HUES48 (cell line): ENCODE measurements around the gene ALPG.
"Not testable (repeated sequence)": the region's sequence is repeated elsewhere in the genome, so short reads cannot be mapped to it uniquely, and the experiment has no call there.

ENCODE experiments used
- H3K27ac ChIP-seq: one replicate; pipeline ENCODE4 v1.7.0; 2013; ENCODE audit warnings: low read depth, low read length, inconsistent platforms
- H3K27me3 ChIP-seq: 2 replicates; pipeline ENCODE4 v1.6.1; 2013; ENCODE audit warnings: mild to moderate bottlenecking, low read length; ENCODE audit not compliant: control insufficient read depth, insufficient read depth
- H3K36me3 ChIP-seq: 2 replicates; pipeline ENCODE4 v1.6.1; 2013; ENCODE audit warnings: low read length; ENCODE audit not compliant: control insufficient read depth, insufficient read depth
- H3K4me1 ChIP-seq: 2 replicates; pipeline ENCODE4 v1.6.1; 2013; ENCODE audit warnings: mild to moderate bottlenecking, low read length; ENCODE audit not compliant: control insufficient read depth, insufficient read depth
- H3K4me3 ChIP-seq: 2 replicates; pipeline ENCODE4 v1.5.1; 2013; ENCODE audit warnings: mild to moderate bottlenecking, low read depth, low read length
- H3K9ac ChIP-seq: 2 replicates; pipeline ENCODE4 v1.6.1; 2013; ENCODE audit warnings: mild to moderate bottlenecking, low read depth, low read length, moderate library complexity
- H3K9me3 ChIP-seq: 2 replicates; pipeline ENCODE4 v1.6.1; 2013; ENCODE audit warnings: low read length; ENCODE audit not compliant: control insufficient read depth, insufficient read depth

ALPG gene

GRCh38 chr2:232406556-232407310 is at the start of gene ALPG:
Gene ALPG (plus strand): TSS chr2:232406844. CDS start chr2:232406895, 51 bp downstream.
- Histone ChIP-seq H3K4me1 (no peaks in the 10 kb centered on the region), H3K9me3 (no peaks in the 10 kb centered on the region), H3K27me3 (no peaks in the 10 kb centered on the region), H3K36me3 (peaks cover 12% of the 10 kb centered on the region; the same call in 1 of the 2 replicates), H3K9ac (no peak within 1 kb of the TSS), H3K4me3 (no peak within 1 kb of the TSS), H3K27ac (no peak within 1 kb of the TSS)

GRCh38 chr2:232361646-232362045 is 45.0 kb upstream of the ALPG start:
- Histone ChIP-seq H3K9me3 (no peaks in the 10 kb centered on the region), H3K27me3 (no peaks in the 10 kb centered on the region), H3K4me3 (no peak overlapping the region), H3K36me3 (no peaks in the 10 kb centered on the region), H3K4me1 (peaks cover 3% of the 10 kb centered on the region; the same call in 1 of the 2 replicates), H3K27ac (no peak overlapping the region), H3K9ac (no peak overlapping the region)

GRCh38 chr2:232362174-232362900 is 44.3 kb upstream of the ALPG start:
- H3K9ac ChIP-seq: no peak overlapping the region
- no peak overlapping the region for H3K4me3 ChIP-seq
- no peaks in the 10 kb centered on the region for H3K27me3 ChIP-seq
- no peaks in the 10 kb centered on the region for H3K9me3 ChIP-seq
- H3K27ac ChIP-seq: no peak overlapping the region
- H3K36me3 ChIP-seq: no peaks in the 10 kb centered on the region
- peaks cover 3% of the 10 kb centered on the region; the same call in 1 of the 2 replicates for H3K4me1 ChIP-seq

GRCh38 chr2:232363064-232363783 is 43.4 kb upstream of the ALPG start:
- not testable (repeated sequence) for H3K36me3 ChIP-seq, H3K9ac ChIP-seq, H3K27me3 ChIP-seq, H3K4me3 ChIP-seq, H3K27ac ChIP-seq, H3K9me3 ChIP-seq
- H3K4me1 ChIP-seq: peaks cover 10% of the 10 kb centered on the region; the same call in 1 of the 2 replicates

- Histone ChIP-seq H3K27me3 (no peaks in the 10 kb centered on the region), H3K4me1 (peaks cover 13% of the 10 kb centered on the region; the same call in 1 of the 2 replicates), H3K4me3 (no peak overlapping the region), H3K9me3 (no peaks in the 10 kb centered on the region), H3K9ac (no peak overlapping the region), H3K36me3 (no peaks in the 10 kb centered on the region), H3K27ac (no peak overlapping the region)
Observed at GRCh38 chr2:232363784-232364615, 42.6 kb upstream of the ALPG start.

GRCh38 chr2:232364806-232365594 is 41.6 kb upstream of the ALPG start:
- not testable (repeated sequence) for H3K36me3 ChIP-seq, H3K27ac ChIP-seq, H3K9ac ChIP-seq, H3K4me3 ChIP-seq, H3K9me3 ChIP-seq, H3K27me3 ChIP-seq
- H3K4me1 ChIP-seq: peaks cover 13% of the 10 kb centered on the region; the same call in 1 of the 2 replicates

- H3K9ac ChIP-seq: no peak overlapping the region
- H3K27ac ChIP-seq: no peak overlapping the region
- H3K4me1 ChIP-seq: peaks cover 13% of the 10 kb centered on the region; the same call in 1 of the 2 replicates
- H3K36me3 ChIP-seq: no peaks in the 10 kb centered on the region
- H3K9me3 ChIP-seq: no peaks in the 10 kb centered on the region
- no peak overlapping the region for H3K4me3 ChIP-seq
- no peaks in the 10 kb centered on the region for H3K27me3 ChIP-seq
Observed at GRCh38 chr2:232365621-232366321, 40.9 kb upstream of the ALPG start.

GRCh38 chr2:232366461-232366860 is 40.2 kb upstream of the ALPG start:
- H3K4me3 ChIP-seq, H3K36me3 ChIP-seq, H3K9me3 ChIP-seq, H3K27me3 ChIP-seq, H3K9ac ChIP-seq, H3K27ac ChIP-seq: not testable (repeated sequence)
- H3K4me1 ChIP-seq: peaks cover 13% of the 10 kb centered on the region; the same call in 1 of the 2 replicates

GRCh38 chr2:232367016-232367415 is 39.6 kb upstream of the ALPG start:
- no peak overlapping the region for H3K27ac ChIP-seq
- peaks cover 13% of the 10 kb centered on the region; the same call in 1 of the 2 replicates for H3K4me1 ChIP-seq

More at GRCh38 chr2:232367016-232367415, 39.6 kb upstream of the ALPG start:
- Histone ChIP-seq H3K4me3 (no peak overlapping the region), H3K36me3 (no peaks in the 10 kb centered on the region), H3K9ac (no peak overlapping the region), H3K9me3 (no peaks in the 10 kb centered on the region), H3K27me3 (no peaks in the 10 kb centered on the region)
